Esophagus muscularis mucosa (tissue), 4 donors: ENCODE data around the gene KMT5B.

Experiments used
- EP300 ChIP-seq: sonication (generic); formaldehyde crosslinking; IDR thresholded peaks from one replicate; pipeline ENCODE4 v1.6.1; 2017; ENCODE audit warnings: antibody characterized with exemption
- POLR2A ChIP-seq: fragments of 450-650 bp; IDR thresholded peaks from one replicate; pipeline ENCODE4 v1.6.1; 2017; ENCODE audit warnings: antibody characterized with exemption, moderate library complexity, mild to moderate bottlenecking, low read depth
- POLR2AphosphoS5 ChIP-seq, 2 donors: sonication (generic); formaldehyde crosslinking; IDR thresholded peaks; one replicate each; pipeline ENCODE4 v1.6.1; 2017; ENCODE audit warnings: antibody characterized with exemption in 2 of 2
- TF ChIP-seq, protein P1 (sequence below), 3 experiments: fragments of 200-600 bp in 2 of 3; fragments of 450-650 bp in 1 of 3; sonication (generic) in 2 of 3; IDR thresholded peaks; one replicate each; pipeline ENCODE4 v1.5.1; 2017 to 2019; ENCODE audit warnings: antibody characterized with exemption in 3 of 3, mild to moderate bottlenecking in 2 of 3, moderate library complexity in 1 of 3

DNA sequence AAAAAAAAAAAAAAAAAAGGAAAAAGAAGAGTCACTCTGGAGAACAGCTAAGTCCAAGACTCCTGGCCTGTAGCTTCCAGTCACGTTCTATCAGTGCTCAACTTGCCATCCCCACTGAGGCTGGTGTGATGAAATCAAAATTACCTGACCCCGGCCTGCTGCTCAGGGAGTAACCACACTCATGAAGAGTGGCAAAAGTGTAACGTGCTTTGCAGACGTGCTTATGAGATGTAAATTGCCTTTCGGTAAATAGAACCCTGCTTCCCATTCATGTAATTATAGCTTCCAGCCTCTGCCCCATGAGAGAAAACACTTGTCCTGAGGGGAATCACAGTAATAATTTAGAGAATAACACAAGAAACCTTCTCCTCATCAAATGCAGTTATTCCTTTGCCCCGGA is 63.7 kb downstream of the KMT5B start:
- no peak for TF ChIP-seq POLR2AphosphoS5 (IDR thresholded peaks at IDR 0.05)
- TF ChIP-seq, protein P1, sequence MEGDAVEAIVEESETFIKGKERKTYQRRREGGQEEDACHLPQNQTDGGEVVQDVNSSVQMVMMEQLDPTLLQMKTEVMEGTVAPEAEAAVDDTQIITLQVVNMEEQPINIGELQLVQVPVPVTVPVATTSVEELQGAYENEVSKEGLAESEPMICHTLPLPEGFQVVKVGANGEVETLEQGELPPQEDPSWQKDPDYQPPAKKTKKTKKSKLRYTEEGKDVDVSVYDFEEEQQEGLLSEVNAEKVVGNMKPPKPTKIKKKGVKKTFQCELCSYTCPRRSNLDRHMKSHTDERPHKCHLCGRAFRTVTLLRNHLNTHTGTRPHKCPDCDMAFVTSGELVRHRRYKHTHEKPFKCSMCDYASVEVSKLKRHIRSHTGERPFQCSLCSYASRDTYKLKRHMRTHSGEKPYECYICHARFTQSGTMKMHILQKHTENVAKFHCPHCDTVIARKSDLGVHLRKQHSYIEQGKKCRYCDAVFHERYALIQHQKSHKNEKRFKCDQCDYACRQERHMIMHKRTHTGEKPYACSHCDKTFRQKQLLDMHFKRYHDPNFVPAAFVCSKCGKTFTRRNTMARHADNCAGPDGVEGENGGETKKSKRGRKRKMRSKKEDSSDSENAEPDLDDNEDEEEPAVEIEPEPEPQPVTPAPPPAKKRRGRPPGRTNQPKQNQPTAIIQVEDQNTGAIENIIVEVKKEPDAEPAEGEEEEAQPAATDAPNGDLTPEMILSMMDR (IDR thresholded peaks at IDR 0.05) = no peak
- TF ChIP-seq POLR2A = no peak
- no peak for TF ChIP-seq EP300
